Naive thymus-derived CD8-positive, alpha-beta T cell (primary cell): ENCODE data around the gene TEX51. TPM values are rescaled to one million over a fixed set of nuclear protein-coding genes. Genes with fewer than 3 reads are reported as not detected.

Experiments used
- polyA plus RNA-seq, 3 donors: library from polyadenylated mRNA; unstranded; fragments of 300-500 nt; fragmentation: Illumina TruSeq; gene quantifications; one replicate each; pipeline ENCODE4 v1.2.3, GENCODE V29; 2021
- total RNA-seq, 8 experiments: library from RNA in 2 of 8; stranded (reverse) in 2 of 8; gene quantifications; one replicate each; pipeline ENCODE4 v1.2.3 and lab custom pipeline; 2021 to 2026

Gene TEX51
- total and polyA plus RNA-seq, 5 experiments from 2014 or later, result not detected

Other genes starting within 250 kb of the TEX51 start
- 100 to 1,000 TPM; 151 to 152 TPM for gene GYPC, start 242.7 kb upstream of the TEX51 start, total RNA-seq
- gene GYPC, start 242.7 kb upstream of the TEX51 start, polyA plus RNA-seq, result 100 to 1,000 TPM; 199 to 303 (median 265) TPM
- 100 to 1,000 TPM; 130 to 132 TPM for gene BIN1, start 208.3 kb downstream of the TEX51 start, total RNA-seq
- 100 to 1,000 TPM; 156 to 189 (median 167) TPM for gene BIN1, start 208.3 kb downstream of the TEX51 start, polyA plus RNA-seq